ENCODE data around the gene CNOT8. TPM values are rescaled to one million over a fixed set of nuclear protein-coding genes. Genes with fewer than 3 reads are reported as not detected.

CNOT8 gene
- total and polyA plus RNA-seq, 9 of the 15 experiments (the other 6 are each of a cell fraction or from before 2014, with no cell fraction given) = 15.2 to 68.9 (median 52.1) TPM

GRCh38 chr5:154842689-154843530 is 15.5 kb upstream of the CNOT8 start (continued):
- TF ChIP-seq SIN3B (IDR thresholded peaks at IDR 0.05; ENCODE audit: low read depth) = no peak

GRCh38 chr5:154844809-154845208 is 13.6 kb upstream of the CNOT8 start:
- DNase-seq (ENCODE audit: extremely low read depth in 1 of 4, low spot score in 3 of 4) (peak in 2 of 4 experiments; percentile 45 to 47), ATAC-seq (peak; percentile 57), FAIRE-seq (peak; percentile 67)
- H3K27ac ChIP-seq (ENCODE audit: extremely low read depth, low read depth, low read length) = peak overlapping the region; percentile 1
- H3K4me1 ChIP-seq (replicated peaks in 1 of 2; ENCODE audit: control insufficient read depth in 2 of 2, insufficient read depth in 2 of 2, low read length in 2 of 2) = peaks cover 23 to 46% of the 10 kb centered on the region in 2 experiments
- H2AFZ ChIP-seq (ENCODE audit: low read depth, low read length) = peak overlapping the region; percentile 78
- H3K36me3 ChIP-seq (ENCODE audit: control insufficient read depth, insufficient read depth, low read length) = 0 out of 3 replicates have a peak, but pooled peaks cover 2% of the 10 kb centered on the region
- no peaks in the 10 kb centered on the region for H3K9me1 ChIP-seq (ENCODE audit: control insufficient read depth, insufficient read depth, low read length)
- intact Hi-C loops (cut with micrococcal nuclease) = no loop called here
- peak overlapping the region; percentile 57; the same call in 1 of the 2 replicates for H3K4me2 ChIP-seq (ENCODE audit: insufficient read depth, low read length)
- no peaks in the 10 kb centered on the region for H3K27me3 ChIP-seq (ENCODE audit: control insufficient read depth in 2 of 2, insufficient read depth in 2 of 2, low read length in 2 of 2)
- H3K79me2 ChIP-seq (ENCODE audit: control insufficient read depth, insufficient read depth, low read length) = no peaks in the 10 kb centered on the region
- peak overlapping the region in 1 of 2 experiments; percentile 20; a peak in 1 of 4 replicates for H3K9ac ChIP-seq (ENCODE audit: insufficient read depth in 1 of 2, low read depth in 2 of 2, low read length in 2 of 2)
- H4K20me1 ChIP-seq (replicated peaks; ENCODE audit: control insufficient read depth, insufficient read depth, low read length) = no peaks in the 10 kb centered on the region
- ChIA-PET POLR2A (interaction anchor here (1.1 kb wide), 2 partner anchors 10 to 14 kb away, joined by 3 read pairs; partner anchors contain the start of gene CNOT8), CTCF (ENCODE audit: low intra/inter-chr PET ratio) (no interaction called here)
- no TSS peak for BruUV-seq (replicated peaks)
- no peak overlapping the region for H3K4me3 ChIP-seq
- in situ Hi-C loops (cut with MboI) = no loop called here
- WGBS (ENCODE audit: insufficient coverage, low coverage, missing lambda C conversion rate) = 9% methylated on average over 5 of the region's 5 CpGs
- no peaks in the 10 kb centered on the region for H3K9me3 ChIP-seq (replicated peaks; ENCODE audit: control insufficient read depth, insufficient read depth, low read depth, low read length)
- TF ChIP-seq DPF2 (IDR thresholded peaks at IDR 0.05) (0 out of 2 replicates have a peak, but pooled peaks have one; percentile 9), ZNF280B (CRISPR knock-in tag; IDR thresholded peaks at IDR 0.05) (no peak), TBL1XR1 (IDR thresholded peaks at IDR 0.05; ENCODE audit: low read length in 2 of 2) (no peak), ATF1 (CRISPR knock-in tag; IDR thresholded peaks at IDR 0.05) (no peak), ATF1 (tag; IDR thresholded peaks at IDR 0.05) (peak; percentile 35; the same call in 1 of the 2 replicates), RBBP5 (IDR thresholded peaks at IDR 0.05; ENCODE audit: borderline replicate concordance, insufficient read depth, low read length, poor library complexity, severe bottlenecking) (peak; percentile 31), HNRNPLL (IDR thresholded peaks at IDR 0.05; ENCODE audit: low read depth, low read length, poor library complexity, severe bottlenecking) (peak; percentile 70), ZNF12 (CRISPR knock-in tag; IDR thresholded peaks at IDR 0.05) (no peak), NRF1 (conservative IDR thresholded peaks at IDR 0.05 in 1 of 2, IDR thresholded peaks at IDR 0.05 in 1 of 2) (peak in 1 of 2 experiments; percentile 20; a peak in 1 of 4 replicates), BMI1 (IDR thresholded peaks at IDR 0.05; ENCODE audit: low read length) (no peak), KLF13 (tag; IDR thresholded peaks at IDR 0.05; ENCODE audit: borderline replicate concordance, low read depth) (no peak), ZBTB5 (IDR thresholded peaks at IDR 0.05) (no peak), CAMTA2 (CRISPR knock-in tag; conservative IDR thresholded peaks at IDR 0.05) (no peak), RAD21 (CRISPR knock-in tag; conservative IDR thresholded peaks at IDR 0.05 in 1 of 2, IDR thresholded peaks at IDR 0.05 in 1 of 2) (peak in 1 of 2 experiments; percentile 16; a peak in 1 of 4 replicates), MEIS2 (IDR thresholded peaks at IDR 0.05; ENCODE audit: partially characterized antibody) (peak; percentile 70), SOX6 (IDR thresholded peaks at IDR 0.05) (peak; percentile 83; the same call in 1 of the 2 replicates)
